Eye (tissue), 1 donor: Measurements from ENCODE around the gene SLC25A45.
A peak's percentile ranks its signal among the peaks of the same experiment; 100 is the strongest.
"Not testable (repeated sequence)": the region's sequence is repeated elsewhere in the genome, so short reads cannot be mapped to it uniquely, and the experiment has no call there.

Experiments
- DNase-seq: peaks from one replicate; pipeline ENCODE4 v3.0.0-alpha.2; 2015

Gene SLC25A45

DNA sequence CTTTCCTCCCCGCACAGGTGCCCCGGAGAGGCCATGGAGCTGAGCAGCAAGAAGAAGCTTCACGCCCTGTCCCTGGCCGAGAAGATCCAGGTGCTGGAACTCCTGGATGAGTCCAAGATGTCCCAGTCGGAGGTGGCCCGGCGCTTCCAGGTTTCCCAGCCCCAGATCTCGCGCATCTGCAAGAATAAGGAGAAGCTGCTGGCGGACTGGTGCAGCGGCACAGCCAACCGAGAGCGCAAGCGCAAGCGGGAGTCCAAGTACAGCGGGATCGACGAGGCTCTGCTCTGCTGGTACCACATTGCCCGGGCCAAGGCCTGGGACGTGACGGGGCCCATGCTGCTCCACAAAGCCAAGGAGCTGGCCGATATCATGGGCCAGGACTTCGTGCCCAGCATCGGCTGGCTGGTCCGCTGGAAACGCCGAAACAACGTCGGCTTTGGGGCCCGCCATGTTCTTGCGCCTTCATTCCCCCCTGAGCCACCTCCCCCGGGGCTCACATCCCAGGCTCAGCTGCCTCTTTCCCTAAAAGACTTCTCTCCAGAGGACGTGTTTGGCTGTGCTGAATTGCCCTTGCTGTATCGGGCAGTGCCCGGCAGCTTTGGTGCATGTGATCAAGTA, 26.6 kb downstream of the SLC25A45 start:
- peak; percentile 77 for DNase-seq

DNA sequence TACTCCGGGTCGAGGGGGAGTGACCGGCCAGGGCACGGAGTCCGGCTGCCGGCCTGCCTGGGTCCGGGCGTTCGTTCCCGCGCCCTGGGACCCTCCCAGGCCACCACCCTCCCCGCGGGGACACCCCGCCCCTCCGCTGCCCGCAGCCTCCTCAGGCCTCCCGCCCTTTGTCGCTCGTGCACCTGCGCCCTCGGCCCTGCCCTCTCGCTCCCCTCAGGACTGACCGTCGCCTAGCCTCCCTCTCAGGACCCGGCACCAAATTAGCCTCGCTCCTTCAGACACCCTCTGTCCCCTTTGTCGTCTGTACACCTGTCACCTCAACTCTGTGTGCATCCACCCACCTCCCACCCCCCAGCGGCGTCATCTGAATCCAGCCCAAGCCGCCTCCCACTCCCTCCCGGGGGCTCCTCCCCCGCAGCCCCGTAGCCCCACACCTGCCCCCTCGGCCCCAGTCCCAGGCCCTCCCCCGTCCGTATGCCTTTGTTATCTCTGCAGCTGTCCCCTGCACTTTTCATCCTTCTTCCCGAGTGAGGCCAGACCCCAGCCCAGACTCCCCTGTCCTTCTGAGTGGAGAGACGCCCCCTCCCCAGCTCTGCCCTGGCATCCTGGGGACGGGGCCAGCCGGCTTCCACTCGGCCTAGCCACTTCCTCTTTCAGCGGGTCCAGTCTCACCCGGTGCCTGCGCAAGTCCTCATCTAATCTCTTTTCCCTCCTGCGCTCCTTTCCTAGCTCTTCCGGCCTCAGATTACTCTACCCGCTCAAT, 27.3 kb downstream of the SLC25A45 start:
- peak; percentile 84 for DNase-seq

DNA sequence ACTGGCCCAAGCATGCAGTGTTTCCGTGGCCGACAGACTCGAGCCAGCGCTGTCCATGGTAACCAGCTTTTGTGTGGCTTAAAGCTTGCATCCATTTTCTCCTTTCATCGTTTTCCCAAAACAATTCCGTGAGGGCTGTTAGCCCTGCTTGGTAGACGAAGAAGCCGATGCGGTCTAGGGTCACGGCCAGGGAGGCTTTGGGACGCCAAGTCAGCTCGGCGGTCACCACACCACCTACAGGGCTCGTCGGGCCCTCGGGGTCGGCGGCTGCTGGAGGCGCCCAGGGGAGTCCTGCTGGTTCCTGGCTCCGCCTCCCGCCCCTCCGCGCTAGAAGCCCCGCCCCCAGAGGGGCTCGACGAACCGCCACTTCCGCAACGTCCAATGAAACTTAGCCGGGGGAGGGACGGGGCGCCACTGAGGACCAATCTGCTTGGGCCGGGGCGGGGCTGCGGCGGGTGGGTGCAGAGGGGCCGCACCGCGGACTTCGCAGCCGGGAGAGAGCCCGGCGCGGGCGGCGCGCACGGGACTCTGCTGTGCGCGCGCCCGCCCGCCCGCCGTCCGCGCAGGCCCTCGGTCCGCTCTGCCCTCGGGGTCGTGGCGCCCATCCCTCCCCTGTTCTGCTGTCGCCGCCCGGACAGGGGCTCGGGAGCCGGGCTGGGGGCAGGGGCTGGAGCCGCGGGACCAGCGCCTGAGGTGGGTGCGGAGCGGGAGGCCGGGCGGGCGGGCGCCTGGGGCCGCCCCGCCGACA, 28.0 kb downstream of the SLC25A45 start, which contains the start of gene TIGD3:
TSS of gene TIGD3 (plus strand) at position 487 of the 748 bp plus-strand sequence. CDS start 1,058 bp downstream, outside the sequence.
- DNase-seq, result peak; percentile 99

DNA sequence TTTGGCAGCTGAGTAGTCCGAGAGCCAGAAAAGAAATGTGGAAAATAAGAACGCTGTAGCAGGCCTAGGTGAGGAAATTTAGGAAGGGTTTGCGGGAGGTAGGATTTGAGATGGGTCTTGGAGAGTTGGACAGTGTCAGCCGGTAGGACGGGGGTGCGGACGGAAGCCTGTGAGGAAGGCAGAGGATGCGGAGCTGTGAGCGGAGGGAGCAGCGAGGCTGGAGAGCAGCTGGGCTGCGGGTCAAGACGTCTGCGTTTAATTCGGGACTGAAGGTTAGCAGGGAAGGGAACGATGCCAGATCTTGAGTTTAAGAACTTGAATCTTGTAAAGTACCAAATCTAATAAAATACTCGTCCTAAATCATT, 28.6 kb downstream of the SLC25A45 start:
- no peak for DNase-seq

DNA sequence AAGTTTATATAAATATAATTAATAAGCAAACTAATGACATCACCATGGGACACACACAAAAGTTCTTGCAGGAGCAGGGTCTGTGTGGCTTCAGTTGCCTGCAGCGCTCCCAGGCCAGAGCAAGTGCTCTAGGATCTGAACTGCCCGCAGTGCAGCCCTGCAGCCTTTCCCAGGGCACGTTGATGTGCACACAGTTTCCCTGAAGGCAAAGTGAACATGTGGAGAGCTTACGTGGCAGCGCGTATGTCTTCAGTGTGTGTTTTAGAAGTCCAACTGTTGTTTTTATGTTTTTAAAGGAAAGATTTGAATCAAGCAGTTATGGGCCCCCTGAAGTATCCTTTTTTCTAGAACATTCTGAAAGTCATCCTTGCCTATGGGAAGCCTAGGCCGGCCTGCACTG, 29.1 kb downstream of the SLC25A45 start:
- DNase-seq, result no peak

DNA sequence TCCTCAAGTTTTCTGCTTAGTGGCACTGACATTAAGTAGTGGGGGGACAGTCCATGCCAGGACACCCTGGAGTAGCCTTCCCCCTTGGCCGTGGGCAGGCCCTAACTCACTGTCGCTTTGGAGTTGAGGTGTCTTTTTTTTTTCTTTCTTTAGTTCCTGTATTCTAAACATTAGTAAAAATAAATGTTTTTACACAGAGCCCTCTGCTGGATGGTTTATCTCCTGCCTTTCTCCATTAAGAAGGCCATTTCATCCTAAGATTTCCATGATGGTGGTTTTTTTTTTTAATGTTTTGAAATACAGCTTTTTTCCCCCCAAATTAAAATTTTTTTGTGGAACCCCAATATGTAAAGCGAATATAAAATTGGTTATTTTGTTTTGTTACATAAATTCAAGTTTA, 29.7 kb downstream of the SLC25A45 start:
- DNase-seq, result peak; percentile 24

DNA sequence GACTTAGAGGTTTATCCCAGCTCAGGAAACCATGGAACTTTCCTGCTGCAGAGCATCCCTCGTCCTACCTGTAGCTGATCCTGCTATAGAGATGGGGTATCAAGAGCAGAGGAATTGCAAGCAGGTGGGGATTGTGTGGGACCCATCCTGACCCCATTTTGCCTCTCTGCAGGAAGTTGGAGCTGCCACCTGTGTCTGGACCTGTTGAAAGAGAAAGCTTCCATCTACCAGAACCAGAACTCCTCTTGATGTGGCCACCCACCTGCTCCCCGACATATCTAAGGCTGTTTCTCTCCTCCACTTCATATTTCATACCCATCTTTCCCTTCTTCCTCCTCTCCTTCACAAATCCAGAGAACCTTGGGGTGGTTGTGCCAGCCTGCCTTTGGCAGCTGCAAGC, 30.9 kb downstream of the SLC25A45 start:
- DNase-seq, result no peak

DNA sequence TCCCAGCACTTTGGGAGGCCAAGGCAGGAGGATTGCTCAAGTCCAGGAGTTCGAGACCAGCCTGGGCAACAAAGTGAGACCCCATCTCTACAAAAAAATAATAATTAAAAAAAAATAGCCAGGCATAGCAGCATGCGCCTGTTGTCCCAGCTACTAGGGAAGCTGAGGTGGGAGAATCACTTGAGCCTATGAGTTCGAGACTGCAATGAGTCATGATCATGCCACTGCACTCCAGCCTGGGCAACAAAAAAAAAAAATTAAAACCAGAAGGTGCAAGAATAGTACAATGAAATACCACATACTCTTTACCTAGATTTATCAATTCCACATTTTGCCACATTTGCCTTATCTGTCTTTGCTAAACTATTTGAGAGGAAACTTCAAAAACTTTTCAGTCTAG, 40.6 kb downstream of the SLC25A45 start:
- no peak for DNase-seq

DNA sequence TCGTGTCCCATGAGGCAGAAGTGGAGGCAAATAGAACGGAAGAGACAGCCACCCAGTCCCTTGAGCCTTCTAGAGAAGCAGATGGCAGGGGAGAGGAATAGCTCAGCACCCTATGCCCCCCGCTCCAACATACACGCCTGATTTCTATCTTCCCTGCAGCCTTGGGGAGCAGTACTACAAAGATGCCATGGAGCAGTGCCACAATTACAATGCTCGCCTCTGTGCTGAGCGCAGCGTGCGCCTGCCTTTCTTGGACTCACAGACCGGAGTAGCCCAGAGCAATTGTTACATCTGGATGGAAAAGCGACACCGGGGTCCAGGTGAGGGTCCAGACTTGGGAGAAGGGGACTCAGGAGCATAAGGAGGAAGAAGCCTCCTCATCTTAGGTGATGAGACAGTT, 42.2 kb downstream of the SLC25A45 start:
- no peak for DNase-seq

DNA sequence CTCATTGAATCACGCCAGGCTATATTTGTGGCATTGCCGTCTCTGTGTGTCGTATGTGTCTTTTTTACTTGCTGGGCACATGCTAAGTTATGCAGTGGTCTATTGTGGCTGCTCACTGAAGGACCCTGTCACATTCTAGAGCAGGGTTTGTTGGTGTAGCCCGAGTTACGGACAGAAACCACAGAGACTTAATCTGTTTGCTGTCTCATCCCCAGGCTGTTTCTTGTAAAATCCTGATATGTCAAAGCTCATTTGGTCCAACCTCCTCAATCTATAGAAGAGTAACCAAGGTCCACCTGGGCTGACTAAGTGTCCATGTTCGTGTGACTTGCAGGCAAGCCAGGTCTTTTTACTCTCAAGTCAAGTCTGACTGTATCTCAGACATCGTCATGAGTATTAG, 43.8 kb downstream of the SLC25A45 start:
- no peak for DNase-seq

DNA sequence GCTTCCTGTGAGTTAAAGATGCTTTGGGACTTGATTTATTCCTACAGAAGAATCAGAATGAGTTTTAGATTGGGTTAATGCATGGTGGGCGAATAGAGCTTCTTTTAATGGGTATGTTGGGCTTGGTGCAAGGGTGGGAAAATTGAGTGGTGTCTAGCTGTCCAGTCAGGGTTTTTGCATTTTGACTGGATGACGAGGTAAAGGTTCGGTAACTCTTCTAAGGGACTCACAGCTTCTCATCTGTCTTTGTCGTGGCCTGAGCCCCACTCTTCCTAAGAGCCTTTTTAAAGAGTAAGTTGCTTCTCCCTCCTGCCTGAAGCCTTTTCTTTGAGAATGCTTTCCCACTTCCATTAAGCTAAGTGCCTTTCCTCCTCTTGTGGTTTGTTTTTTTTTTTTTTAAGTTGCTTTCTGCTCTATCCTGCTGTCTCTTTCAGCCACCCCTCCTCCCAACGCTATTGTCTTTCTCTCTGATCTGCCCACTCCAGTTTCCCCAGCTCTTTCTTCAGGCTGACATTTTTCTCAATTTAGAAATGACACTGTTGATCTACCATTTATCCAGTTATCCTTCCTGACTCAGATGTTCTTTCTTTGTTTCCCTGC, 47.6 kb downstream of the SLC25A45 start:
- peak; percentile 22 for DNase-seq

DNA sequence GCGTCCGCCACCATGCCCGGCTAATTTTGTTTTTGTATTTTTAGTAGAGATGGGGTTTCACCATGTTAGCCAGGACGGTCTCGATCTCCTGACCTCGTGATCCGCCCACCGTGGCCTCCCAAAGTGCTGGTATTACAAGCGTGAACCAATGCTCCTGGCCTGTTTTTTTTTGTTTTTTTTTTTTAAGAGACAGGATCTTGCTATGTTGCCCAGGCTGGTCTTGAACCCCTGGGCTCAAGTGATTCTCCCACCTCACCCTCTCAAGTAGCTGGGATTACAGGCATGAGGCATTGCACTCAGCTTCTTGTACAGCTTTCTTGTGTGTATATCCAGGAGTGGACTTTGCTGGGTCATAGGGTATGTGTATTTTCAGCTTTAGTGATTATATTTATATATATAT, 49.9 kb downstream of the SLC25A45 start:
- not testable (repeated sequence) for DNase-seq

DNA sequence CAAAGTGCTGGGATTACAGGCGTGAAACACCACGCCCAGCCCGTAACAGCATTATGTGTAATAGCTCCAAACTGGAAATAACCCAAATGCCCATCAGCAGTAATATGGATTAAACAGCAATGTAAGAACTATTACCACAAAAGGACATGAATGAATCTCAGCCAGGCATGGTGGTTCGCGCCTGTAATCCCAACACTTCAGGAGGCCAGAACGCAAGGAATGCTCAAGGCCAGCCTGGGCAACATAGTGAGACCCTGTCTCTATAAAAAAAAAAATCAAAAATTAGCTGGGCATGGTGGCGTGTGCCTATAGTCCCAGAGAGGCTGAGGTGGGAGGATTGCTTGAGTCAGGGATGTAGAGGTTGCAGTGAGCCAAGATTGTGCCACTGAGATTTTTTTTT, 51.9 kb downstream of the SLC25A45 start:
- DNase-seq, result no peak

DNA sequence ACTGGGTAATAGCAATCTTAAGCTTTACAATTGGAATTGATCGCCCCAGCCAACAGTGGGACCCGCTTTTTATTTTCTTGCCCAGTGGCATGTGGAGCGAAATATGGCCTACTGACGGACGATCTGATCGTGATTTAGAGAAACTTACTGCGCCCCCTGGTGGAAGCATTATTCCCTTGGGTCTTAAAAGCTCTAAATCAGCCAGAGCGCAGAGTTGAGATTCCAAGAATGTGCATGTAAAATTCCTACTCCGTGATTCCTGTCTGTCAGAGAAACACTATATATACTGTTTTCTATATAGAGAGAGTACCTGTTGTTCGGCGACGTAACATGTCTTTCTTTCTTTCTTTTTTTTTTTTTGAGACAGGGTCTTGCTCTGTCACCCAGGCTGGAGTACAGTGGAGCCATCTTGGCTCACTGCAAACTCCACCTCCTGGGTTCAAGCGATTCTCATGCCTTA, 52.5 kb downstream of the SLC25A45 start:
- DNase-seq, result peak; percentile 98

DNA sequence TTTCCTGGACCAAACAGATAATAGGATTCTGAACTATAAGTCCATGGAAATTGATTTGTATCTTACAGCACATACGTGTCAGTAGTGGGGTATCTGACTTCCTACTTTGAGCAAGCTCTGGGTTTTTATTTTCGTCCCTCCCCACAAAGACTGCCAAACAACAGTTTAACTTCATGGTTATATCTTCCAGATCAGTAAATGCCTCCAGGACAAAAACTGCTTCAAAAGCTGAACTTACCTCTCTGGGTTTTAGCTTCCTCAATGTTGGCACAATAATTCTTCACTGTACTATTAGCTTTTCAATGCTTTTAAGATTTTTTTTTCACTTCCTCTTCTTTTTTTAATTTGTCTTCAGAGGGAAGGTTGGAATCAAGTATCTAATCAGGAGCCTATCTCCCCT, 53.0 kb downstream of the SLC25A45 start:
- DNase-seq, result no peak

DNA sequence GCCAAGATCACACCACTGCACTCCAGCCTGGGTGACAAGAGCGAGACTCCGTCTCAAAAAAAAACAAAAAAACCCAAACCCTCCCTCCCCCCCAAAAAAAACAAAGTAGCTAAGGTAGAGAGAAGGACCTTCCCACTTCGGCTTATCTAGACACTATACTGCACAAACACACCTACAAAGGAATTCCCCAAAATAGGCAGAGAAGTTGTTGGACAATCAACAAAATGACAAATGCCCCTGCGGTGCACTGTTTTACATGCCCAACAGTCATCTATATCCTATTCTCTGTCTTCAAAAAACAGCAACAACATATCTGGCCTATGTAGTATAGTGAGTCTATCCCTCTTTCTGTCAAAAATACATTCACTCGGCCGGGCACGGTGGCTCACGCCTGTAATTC, 55.4 kb downstream of the SLC25A45 start:
- no peak for DNase-seq

DNA sequence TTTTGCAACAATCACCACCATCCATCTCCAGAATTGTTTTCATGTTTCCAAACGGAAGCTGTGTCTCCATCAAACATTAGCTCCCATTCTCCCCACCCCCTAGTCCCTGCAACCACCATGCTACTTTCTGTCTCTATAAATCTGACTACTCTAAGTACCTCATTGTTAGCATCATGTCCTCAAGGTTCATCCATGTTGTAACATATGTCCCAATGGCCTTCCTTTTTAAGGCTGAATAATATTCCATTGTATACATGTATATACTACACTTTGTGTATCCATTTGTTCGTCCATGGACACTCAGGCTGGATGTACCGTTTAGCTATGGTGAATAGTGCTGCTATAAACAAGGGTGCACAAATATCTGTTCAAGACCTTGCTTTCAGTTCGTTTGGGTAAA, 57.0 kb downstream of the SLC25A45 start:
- no peak for DNase-seq
